NCI-H345 treated with DMSO at 0.1 percent for 48 hours (cell line): ENCODE measurements around the gene CXCL11.
A peak's percentile ranks its signal among the peaks of the same experiment; 100 is the strongest.
"Not testable (repeated sequence)": the region's sequence is repeated elsewhere in the genome, so short reads cannot be mapped to it uniquely, and the experiment has no call there.

Source experiments
- DNase-seq: peaks from one replicate; lab custom pipeline; 2025; ENCODE audit not compliant: unreplicated experiment; lab: John Stamatoyannopoulos, UW

CXCL11 gene

DNA sequence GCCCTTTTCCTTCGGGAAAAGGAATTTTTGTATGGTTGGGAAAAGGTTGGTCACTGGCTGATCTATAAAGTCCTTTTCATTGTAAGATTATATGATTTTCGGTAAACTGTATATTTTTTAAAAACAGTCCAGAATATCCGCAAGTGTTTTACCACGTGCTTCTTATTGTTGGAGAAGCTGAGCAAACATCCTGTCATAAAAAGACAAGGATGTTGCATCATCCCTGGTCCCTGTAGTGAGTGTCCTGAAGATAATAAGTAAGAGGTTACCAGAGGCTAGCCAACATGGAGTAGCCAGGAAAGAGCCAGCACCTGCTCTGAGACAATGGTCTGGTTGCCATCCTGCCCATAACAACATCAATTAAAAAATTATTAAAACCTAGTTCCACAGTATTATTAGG is 33.7 kb downstream of the CXCL11 start:
- no peak for DNase-seq

DNA sequence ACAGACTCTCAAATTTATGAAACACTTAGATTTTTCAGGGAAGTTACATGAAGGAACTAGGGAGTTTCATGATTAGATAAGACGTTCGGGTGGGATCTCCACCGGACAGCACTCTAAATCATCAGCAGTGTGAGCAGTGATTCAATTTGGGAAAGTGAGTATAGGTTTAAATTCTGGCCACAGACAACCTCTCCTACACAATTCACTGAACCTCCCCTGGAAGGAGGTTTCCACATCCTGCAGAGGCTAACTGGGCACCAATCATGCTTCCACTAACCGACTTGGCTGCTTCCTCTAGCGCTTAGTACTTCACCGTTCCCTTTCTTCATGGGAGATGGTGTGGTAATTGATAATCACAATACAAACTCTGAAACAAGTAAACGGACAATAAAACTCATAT is 34.2 kb downstream of the CXCL11 start:
- no peak for DNase-seq

DNA sequence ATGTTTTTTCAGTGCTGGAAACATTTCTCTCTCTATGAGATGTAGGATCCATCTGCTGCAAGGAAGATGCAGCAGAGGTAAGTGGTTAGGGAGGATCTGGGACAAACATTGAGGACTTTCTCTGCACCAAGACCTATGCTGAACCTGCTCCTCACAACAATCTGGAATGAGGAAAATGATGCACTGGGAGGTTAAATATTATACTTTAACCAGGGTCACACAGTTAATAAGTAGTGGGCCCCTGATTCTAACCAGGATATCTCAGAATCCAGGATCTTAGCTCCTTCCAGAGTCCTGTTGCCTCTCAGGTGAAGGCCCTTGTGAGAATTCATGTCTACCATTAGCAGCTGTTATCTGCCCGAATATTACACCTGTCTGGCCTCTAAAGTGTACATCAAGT is 35.6 kb downstream of the CXCL11 start:
- DNase-seq: no peak

DNA sequence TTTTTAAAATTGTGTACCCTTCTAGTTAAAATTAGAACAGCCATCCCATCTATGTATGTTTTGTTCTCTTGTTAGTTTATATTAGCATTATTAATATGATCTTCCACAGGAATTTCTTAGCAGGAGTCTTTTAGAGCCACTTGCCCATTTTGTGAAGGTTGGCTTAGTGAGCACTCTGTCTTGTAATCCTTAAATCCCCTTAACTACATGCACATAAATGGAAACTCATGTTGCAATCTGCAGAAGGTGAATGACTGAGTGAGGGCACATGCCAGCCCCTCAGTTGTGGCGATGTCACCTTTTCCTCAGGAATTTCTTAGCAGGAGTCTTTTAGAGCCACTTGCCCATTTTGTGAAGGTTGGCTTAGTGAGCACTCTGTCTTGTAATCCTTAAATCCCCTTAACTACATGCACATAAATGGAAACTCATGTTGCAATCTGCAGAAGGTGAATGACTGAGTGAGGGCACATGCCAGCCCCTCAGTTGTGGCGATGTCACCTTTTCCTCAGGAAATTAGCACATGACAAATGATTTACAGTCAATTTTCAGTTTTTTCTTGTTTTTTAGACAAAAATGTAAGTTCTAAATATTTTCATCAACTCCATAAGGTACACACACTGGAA is 37.2 kb downstream of the CXCL11 start:
- not testable (repeated sequence) for DNase-seq

DNA sequence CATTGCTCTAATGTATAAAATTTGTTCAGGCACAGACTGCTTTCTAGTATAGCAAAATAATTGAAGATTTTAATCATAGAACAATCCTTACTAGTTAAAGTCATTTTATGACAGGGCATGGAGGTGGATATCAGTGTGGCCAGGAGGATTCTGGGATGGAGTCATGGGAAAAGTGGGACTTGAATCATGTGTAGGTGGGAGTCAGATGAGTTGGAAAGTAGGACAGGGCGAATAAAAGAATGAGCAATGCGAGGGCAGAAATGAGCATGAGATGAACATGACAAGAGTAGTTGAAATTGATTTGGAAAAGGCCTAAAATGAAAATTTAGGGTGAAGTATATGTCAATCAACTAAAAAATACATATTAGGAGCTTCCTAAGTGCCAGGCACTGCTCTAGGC is 37.9 kb downstream of the CXCL11 start:
- no peak for DNase-seq

DNA sequence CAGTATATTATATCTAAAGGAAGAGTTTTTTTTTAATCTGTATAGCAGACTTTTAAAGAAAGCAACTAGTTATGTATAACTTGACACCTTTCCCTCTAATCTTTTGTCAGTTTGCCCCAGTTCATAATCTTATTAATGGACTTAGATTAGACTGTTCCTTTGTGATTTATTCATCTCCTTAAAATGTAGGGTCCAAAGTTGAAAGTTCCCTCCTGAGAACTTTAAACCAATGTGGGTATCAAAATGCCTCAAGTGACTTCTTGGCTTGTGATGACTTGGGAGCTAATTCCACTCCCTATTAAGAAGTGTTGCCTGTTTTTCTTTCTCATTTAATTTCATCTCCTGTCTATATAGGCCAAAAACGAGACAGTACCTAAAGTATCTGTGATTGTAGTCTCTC is 38.8 kb downstream of the CXCL11 start:
- no peak for DNase-seq

DNA sequence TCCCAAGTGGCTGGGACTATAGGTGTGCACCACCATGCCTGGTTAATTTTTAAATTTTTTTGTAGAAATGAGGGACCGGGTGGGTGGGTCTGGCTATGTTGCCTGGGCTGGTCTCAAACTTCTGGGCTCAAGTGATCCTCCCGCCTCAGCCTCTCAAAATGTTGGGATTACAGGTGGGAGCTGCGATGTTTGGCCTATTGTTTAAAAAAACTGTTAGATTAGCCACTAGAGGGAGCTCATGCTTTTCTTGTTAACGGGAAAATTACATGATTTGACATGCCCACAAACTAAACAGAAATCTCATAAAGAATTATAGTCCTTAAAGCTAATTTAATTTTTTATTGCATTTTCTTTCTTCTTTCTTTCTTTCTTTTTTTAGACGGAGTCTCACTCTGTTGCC is 40.1 kb downstream of the CXCL11 start:
- peak; percentile 59 for DNase-seq

DNA sequence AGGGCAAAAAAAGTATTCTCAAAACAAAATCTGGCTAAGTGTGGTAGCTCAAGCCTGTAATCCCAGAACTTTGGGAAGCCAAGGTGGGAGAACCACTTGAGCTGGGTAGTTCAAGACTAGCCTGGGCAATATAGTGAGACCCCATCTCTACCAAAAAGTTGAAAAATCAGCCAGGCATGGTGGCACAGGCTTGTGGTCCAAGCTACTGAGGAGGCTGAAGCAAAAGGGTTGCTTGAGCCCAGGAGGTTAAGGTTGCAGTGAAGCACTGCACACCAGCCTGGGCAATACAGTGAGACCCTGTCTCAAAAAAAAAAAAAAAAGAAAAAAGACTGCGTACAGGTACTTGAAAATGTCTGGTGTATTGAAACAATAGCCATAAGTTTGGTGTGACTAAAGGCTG is 43.4 kb downstream of the CXCL11 start:
- DNase-seq: no peak

DNA sequence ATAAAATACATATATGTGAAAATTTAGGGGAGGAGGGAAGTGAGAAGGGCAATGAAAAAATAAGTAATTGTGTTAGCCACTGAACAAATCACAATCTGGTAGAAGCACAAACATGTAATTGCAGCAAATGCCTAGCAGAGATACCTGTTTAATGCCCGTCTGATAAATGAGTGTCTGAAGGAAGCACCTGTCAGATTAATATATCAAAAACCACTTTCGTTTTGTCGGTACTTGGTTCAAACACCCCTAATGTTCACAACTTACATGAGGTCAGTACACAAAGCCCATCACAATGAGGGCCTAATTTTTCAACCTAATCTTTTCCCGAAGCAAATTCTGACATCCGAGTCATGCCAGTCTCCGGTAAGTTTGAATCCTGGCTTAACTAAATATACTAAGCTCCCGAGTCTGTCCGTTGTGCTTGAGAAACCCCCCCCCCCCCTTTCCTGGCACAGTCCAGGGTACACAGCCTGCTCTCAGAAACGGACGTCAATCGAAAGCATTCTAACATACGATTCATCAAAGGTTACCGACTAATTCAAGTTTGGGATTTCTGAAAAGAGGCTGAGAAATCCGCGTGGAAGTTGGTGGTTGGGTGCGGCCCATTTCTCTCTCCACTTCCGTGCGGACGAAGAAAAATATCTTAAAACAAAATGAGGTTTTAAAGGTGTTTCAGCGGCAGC is 45.9 kb downstream of the CXCL11 start:
- DNase-seq: no peak

DNA sequence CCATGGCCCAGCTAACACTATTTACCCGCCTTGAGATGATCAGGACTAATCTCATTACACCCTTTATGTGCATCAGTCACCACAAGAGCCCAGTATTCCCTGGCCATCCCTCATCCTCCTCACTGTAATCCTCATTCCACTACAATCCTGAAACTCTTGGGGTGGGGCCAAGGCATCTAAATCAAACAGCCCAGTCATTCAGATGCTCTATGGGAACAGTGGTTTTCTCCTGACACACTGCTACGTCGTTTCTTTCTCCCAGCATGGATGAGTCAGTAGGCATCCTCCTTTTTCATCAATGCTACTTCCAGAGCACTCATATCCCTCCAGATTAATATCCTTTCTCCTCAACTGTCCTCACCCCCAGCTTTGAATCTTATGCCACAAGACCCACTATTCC is 50.8 kb downstream of the CXCL11 start:
- DNase-seq: no peak
